Fibroblast of villous mesenchyme (primary cell): ENCODE measurements around the gene TMEM95. TPM values are rescaled to one million over a fixed set of nuclear protein-coding genes. Genes with fewer than 3 reads are reported as not detected.
"Not testable (repeated sequence)": the region's sequence is repeated elsewhere in the genome, so short reads cannot be mapped to it uniquely, and the experiment has no call there.

Experiments used
- DNase-seq: peaks from one replicate; pipeline ENCODE4 v3.0.0-alpha.2; 2010; ENCODE audit warnings: low read depth
- H3K4me3 ChIP-seq: 2 replicates; pipeline ENCODE4 v1.5.1; 2011; ENCODE audit warnings: low read depth, mild to moderate bottlenecking, low read length
- total RNA-seq: library from RNA; depleted of rRNA; stranded (reverse); fragments of >200 nt; gene quantifications from 2 replicates; pipeline ENCODE4 v1.2.3, GENCODE V29; 2012
- TF ChIP-seq, protein P1 (sequence below): IDR thresholded peaks from 2 replicates; pipeline ENCODE4 v1.5.1; 2012; ENCODE audit warnings: low read depth, mild to moderate bottlenecking, low read length; ENCODE audit not compliant: insufficient read depth

Gene TMEM95
- total RNA-seq, 1 donor = not detected

DNA sequence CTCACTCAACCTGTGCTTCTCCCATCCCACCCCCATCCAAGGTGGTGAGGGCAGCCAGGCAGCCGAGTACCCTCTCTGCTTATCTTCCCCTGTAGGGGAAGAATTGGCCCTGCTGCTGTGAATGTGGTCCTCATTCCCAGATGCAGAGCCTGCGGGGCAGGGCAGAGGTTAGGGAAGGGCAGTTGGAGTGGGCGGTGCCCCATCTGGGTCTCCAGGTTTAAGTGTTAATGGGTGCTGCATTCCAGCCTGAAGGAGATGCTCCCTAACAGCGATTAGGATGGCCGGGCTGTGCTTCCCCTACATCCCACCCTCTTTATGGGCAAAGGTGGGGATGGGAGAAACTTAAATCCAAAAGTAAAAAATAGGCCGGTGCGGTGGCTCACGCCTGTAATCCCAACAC lies 12.1 kb downstream of the TMEM95 start:
- DNase-seq = no peak
- TF ChIP-seq, protein P1, sequence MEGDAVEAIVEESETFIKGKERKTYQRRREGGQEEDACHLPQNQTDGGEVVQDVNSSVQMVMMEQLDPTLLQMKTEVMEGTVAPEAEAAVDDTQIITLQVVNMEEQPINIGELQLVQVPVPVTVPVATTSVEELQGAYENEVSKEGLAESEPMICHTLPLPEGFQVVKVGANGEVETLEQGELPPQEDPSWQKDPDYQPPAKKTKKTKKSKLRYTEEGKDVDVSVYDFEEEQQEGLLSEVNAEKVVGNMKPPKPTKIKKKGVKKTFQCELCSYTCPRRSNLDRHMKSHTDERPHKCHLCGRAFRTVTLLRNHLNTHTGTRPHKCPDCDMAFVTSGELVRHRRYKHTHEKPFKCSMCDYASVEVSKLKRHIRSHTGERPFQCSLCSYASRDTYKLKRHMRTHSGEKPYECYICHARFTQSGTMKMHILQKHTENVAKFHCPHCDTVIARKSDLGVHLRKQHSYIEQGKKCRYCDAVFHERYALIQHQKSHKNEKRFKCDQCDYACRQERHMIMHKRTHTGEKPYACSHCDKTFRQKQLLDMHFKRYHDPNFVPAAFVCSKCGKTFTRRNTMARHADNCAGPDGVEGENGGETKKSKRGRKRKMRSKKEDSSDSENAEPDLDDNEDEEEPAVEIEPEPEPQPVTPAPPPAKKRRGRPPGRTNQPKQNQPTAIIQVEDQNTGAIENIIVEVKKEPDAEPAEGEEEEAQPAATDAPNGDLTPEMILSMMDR = no peak
- no peak overlapping the region for H3K4me3 ChIP-seq

GRCh38 chr17:7367918-7368598 lies 13.1 kb downstream of the TMEM95 start:
- no peak overlapping the region for H3K4me3 ChIP-seq
- TF ChIP-seq, protein P1 = no peak
- DNase-seq = no peak

GRCh38 chr17:7368599-7368994 lies 13.6 kb downstream of the TMEM95 start:
- not testable (repeated sequence) for DNase-seq, H3K4me3 ChIP-seq

DNA sequence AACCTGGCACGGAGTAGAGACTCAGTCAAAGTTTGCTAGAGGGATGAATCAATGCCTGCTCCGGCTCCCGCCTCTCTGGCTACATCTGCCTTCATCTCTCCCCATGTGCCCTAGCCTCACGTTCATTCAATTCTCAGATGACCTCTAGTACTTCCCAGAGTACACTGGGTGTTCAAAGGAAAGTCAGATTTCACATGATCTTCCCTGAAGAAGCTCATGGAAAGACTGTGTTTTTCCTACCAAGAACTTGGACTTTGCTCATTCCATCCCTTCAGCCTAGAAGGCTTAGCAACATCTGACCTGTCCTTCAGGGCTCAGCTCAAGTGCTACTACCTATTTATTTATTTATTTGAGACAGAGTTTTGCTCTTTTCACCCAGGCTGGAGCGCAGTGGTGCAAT lies 14.9 kb downstream of the TMEM95 start:
- no peak overlapping the region for H3K4me3 ChIP-seq
- TF ChIP-seq, protein P1 = no peak
- no peak for DNase-seq

DNA sequence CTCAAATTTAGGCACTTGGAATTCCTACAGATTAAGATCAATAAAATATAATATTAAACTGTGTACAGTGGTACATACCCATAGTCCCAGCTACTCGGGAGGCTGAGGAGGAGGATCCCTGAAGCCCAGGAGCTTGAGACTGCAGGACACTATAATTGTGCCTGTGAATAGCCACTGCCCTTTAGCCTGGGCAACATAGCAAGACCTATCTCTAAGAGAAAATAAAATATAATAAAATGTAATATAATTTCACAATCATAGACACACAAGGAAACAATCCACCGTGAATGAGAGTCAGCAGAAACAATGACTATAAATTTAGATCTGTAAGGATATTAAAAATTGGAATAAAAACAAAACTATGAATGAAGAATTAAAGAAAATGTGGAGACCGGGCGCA lies 15.9 kb downstream of the TMEM95 start:
- DNase-seq = no peak
- TF ChIP-seq, protein P1 = no peak
- no peak overlapping the region for H3K4me3 ChIP-seq

- TF ChIP-seq, protein P1 = no peak
These were observed 19.4 kb downstream of the TMEM95 start for GRCh38 chr17:7374353-7374752.

GRCh38 chr17:7379134-7379533 lies 24.2 kb downstream of the TMEM95 start:
- TF ChIP-seq, protein P1 = no peak
- DNase-seq = no peak
- H3K4me3 ChIP-seq = no peak overlapping the region

More at GRCh38 chr17:7374353-7374752, 19.4 kb downstream of the TMEM95 start:
- no peak overlapping the region for H3K4me3 ChIP-seq
- no peak for DNase-seq
